HCT116 (cell line): Measurements from ENCODE around the gene SNX25. TPM values are rescaled to one million over a fixed set of nuclear protein-coding genes. Genes with fewer than 3 reads are reported as not detected.

Source experiments
- ATAC-seq: fragments of 200-7000 bp; cut with Tn5 transposase; 2 replicates; pipeline ENCODE4 v1.9.1; 2020; ENCODE audit warnings: mild to moderate bottlenecking, moderate library complexity
- BruUV-seq: library from RNA; stranded (reverse); fragments of 400-500 nt; replicated peaks from 2 replicates; lab custom pipeline; 2021; lab: Mats Ljungman, UMichigan
- CTCF ChIA-PET: fragments of 300-600 bp; sonication (Branson Sonifier 250); formaldehyde crosslinking; loops from one replicate; lab custom pipeline; 2021; ENCODE audit warnings: antibody characterized with exemption; lab: Charles Lee
- POLR2A ChIA-PET: fragments of 300-600, 350-600 bp; sonication (Branson Sonifier 250); formaldehyde crosslinking; loops from one replicate; lab custom pipeline; 2021; ENCODE audit warnings: antibody characterized with exemption; lab: Charles Lee
- RAD21 ChIA-PET, 2 experiments: fragments of 300-600 bp; sonication (Branson Sonifier 250); formaldehyde crosslinking; loops; one replicate each; lab custom pipeline; 2023; ENCODE audit warnings: low total read pairs in 2 of 2; ENCODE audit not compliant: uncharacterized antibody in 2 of 2, unreplicated experiment in 2 of 2, low non-redundant PET in 1 of 2; lab: Charles Lee
- DNase-seq: peaks from one replicate; pipeline ENCODE4 v3.0.0-alpha.2; 2010; ENCODE audit warnings: low read depth, low spot score
- H2AFZ ChIP-seq: fragments of 200-600 bp; shearing (Covaris generic), sonication (generic); 2 replicates; pipeline ENCODE4 v1.6.1; 2017; ENCODE audit warnings: low read depth, mixed run types, mixed read lengths, antibody characterized with exemption, low read length; ENCODE audit not compliant: poor library complexity, severe bottlenecking
- H3K27ac ChIP-seq: 2 replicates; pipeline ENCODE4 v1.5.1; 2012; ENCODE audit warnings: low read depth, low read length
- H3K27me3 ChIP-seq: fragments of 200-600 bp; sonication (generic); 2 replicates; pipeline ENCODE4 v1.6.1; 2016; ENCODE audit warnings: mixed run types, low read length, mixed read lengths; ENCODE audit not compliant: insufficient read depth
- H3K36me3 ChIP-seq, 2 experiments: fragments of 200-500 bp in 1 of 2; fragments of 200-600 bp in 1 of 2; sonication (Bioruptor generic) in 1 of 2; sonication (generic) in 1 of 2; 2 replicates each; pipeline versions ENCODE4 v1.5.1 to v1.6.1; 2014 to 2016; ENCODE audit warnings: low read length in 2 of 2, inconsistent platforms in 1 of 2, mixed read lengths in 1 of 2, mixed run types in 1 of 2; ENCODE audit not compliant: insufficient read depth in 2 of 2, control insufficient read depth in 1 of 2
- H3K4me1 ChIP-seq, 2 experiments: fragments of 200-600 bp in 1 of 2; sonication (generic) in 1 of 2; 2 replicates each; pipeline versions ENCODE4 v1.5.1 to v1.6.1; 2012 to 2017; ENCODE audit warnings: low read length in 2 of 2, inconsistent platforms in 1 of 2, mild to moderate bottlenecking in 1 of 2, mixed read lengths in 1 of 2, mixed run types in 1 of 2, moderate library complexity in 1 of 2; ENCODE audit not compliant: insufficient read depth in 2 of 2, control insufficient read depth in 1 of 2
- H3K4me2 ChIP-seq: fragments of 200-600 bp; sonication (generic); 2 replicates; pipeline ENCODE4 v1.6.1; 2017; ENCODE audit warnings: mixed run types, low read length, mixed read lengths
- H3K4me3 ChIP-seq, 2 experiments: fragments of 200-600 bp in 1 of 2; sonication (generic) in 1 of 2; replicated peaks in 1 of 2; 2 replicates each; pipeline ENCODE4 v1.5.1; 2011 to 2016; ENCODE audit warnings: low read length in 2 of 2, control low read depth in 1 of 2, low read depth in 1 of 2, mild to moderate bottlenecking in 1 of 2, mixed read lengths in 1 of 2, mixed run types in 1 of 2
- H3K79me2 ChIP-seq: fragments of 200-600 bp; sonication (generic); 2 replicates; pipeline ENCODE4 v1.6.1; 2017; ENCODE audit warnings: mild to moderate bottlenecking, mixed run types, low read length, moderate library complexity, mixed read lengths; ENCODE audit not compliant: insufficient read depth
- H3K9ac ChIP-seq: fragments of 200-600 bp; sonication (generic); 2 replicates; pipeline ENCODE4 v1.6.1; 2016; ENCODE audit warnings: low read length, mixed read lengths
- H3K9me2 ChIP-seq: fragments of 200-600 bp; sonication (generic), shearing (Covaris generic); 2 replicates; pipeline ENCODE4 v1.6.1; 2017; ENCODE audit warnings: mixed run types, mild to moderate bottlenecking, moderate library complexity; ENCODE audit not compliant: insufficient read depth
- H3K9me3 ChIP-seq, 2 experiments: fragments of 200-500 bp in 1 of 2; fragments of 200-600 bp in 1 of 2; sonication (Bioruptor generic) in 1 of 2; sonication (generic) in 1 of 2; 2 replicates each; pipeline ENCODE4 v1.6.1; 2014 to 2017; ENCODE audit warnings: low read length in 2 of 2, mixed read lengths in 2 of 2, inconsistent platforms in 1 of 2, low read depth in 1 of 2, mild to moderate bottlenecking in 1 of 2, mixed run types in 1 of 2, moderate library complexity in 1 of 2; ENCODE audit not compliant: control insufficient read depth in 1 of 2, insufficient read depth in 1 of 2
- H4K20me1 ChIP-seq: fragments of 200-600 bp; sonication (generic), shearing (Covaris generic); 2 replicates; pipeline ENCODE4 v1.6.1; 2017; ENCODE audit warnings: mixed run types, mild to moderate bottlenecking, moderate library complexity; ENCODE audit not compliant: insufficient read depth
- ATF3 ChIP-seq: IDR thresholded peaks from 2 replicates; pipeline ENCODE4 v1.6.1; 2012
- CBX3 ChIP-seq: IDR thresholded peaks from 2 replicates; pipeline ENCODE4 v1.6.1; 2012; ENCODE audit warnings: low read depth
- CEBPB ChIP-seq: IDR thresholded peaks from 2 replicates; pipeline ENCODE4 v1.6.1; 2012; ENCODE audit warnings: low read depth
- CTCF ChIP-seq, 3 experiments: fragments of 200-600 bp in 1 of 3; sonication (generic) in 1 of 3; IDR thresholded peaks in 2 of 3; conservative IDR thresholded peaks in 1 of 3; 2 replicates each; pipeline ENCODE4 v1.5.1; 2012 to 2017; ENCODE audit warnings: low read depth in 2 of 3, low read length in 2 of 3, antibody characterized with exemption in 1 of 3, borderline replicate concordance in 1 of 3, control low read depth in 1 of 3, mild to moderate bottlenecking in 1 of 3, mixed read lengths in 1 of 3, mixed run types in 1 of 3, moderate library complexity in 1 of 3; ENCODE audit not compliant: insufficient read depth in 1 of 3
- EGR1 ChIP-seq: IDR thresholded peaks from 2 replicates; pipeline ENCODE4 v1.6.1; 2012; ENCODE audit warnings: low read depth
- ELF1 ChIP-seq: IDR thresholded peaks from 2 replicates; pipeline ENCODE4 v1.6.1; 2012; ENCODE audit warnings: low read depth, borderline replicate concordance
- EZH2 ChIP-seq: fragments of 200-600 bp; sonication (generic); IDR thresholded peaks from 2 replicates; pipeline ENCODE4 v1.6.1; 2017; ENCODE audit warnings: antibody characterized with exemption, mixed run types
- EZH2phosphoT487 ChIP-seq: fragments of 200-600 bp; IDR thresholded peaks from 2 replicates; pipeline ENCODE4 v1.6.1; 2018; ENCODE audit warnings: antibody characterized with exemption, borderline replicate concordance
- FOSL1 ChIP-seq: IDR thresholded peaks from 2 replicates; pipeline ENCODE4 v1.6.1; 2012; ENCODE audit warnings: low read depth
- JUND ChIP-seq: IDR thresholded peaks from 2 replicates; pipeline ENCODE4 v1.6.1; 2012
- MAX ChIP-seq: IDR thresholded peaks from 2 replicates; pipeline ENCODE4 v1.6.1; 2012
- POLR2A ChIP-seq: IDR thresholded peaks from 2 replicates; pipeline ENCODE4 v1.7.0; 2011; ENCODE audit warnings: borderline replicate concordance; ENCODE audit not compliant: insufficient read depth, insufficient read length; ENCODE audit errors: extremely low read depth
- POLR2AphosphoS5 ChIP-seq: IDR thresholded peaks from 2 replicates; pipeline ENCODE4 v1.6.1; 2011; ENCODE audit warnings: mild to moderate bottlenecking, low read depth, low read length, moderate library complexity
- RAD21 ChIP-seq: IDR thresholded peaks from 2 replicates; pipeline ENCODE4 v1.6.1; 2012; ENCODE audit warnings: low read depth, mild to moderate bottlenecking
- REST ChIP-seq: IDR thresholded peaks from 2 replicates; pipeline ENCODE4 v1.6.1; 2012; ENCODE audit warnings: low read depth
- SIN3A ChIP-seq: IDR thresholded peaks from 2 replicates; pipeline ENCODE4 v1.6.1; 2012; ENCODE audit warnings: low read depth
- SP1 ChIP-seq: IDR thresholded peaks from 2 replicates; pipeline ENCODE4 v1.6.1; 2012; ENCODE audit warnings: low read depth
- SRF ChIP-seq: IDR thresholded peaks from 2 replicates; pipeline ENCODE4 v1.6.1; 2012; ENCODE audit warnings: low read depth
- TCF7L2 ChIP-seq: IDR thresholded peaks from 2 replicates; pipeline ENCODE4 v1.7.0; 2011; ENCODE audit warnings: borderline replicate concordance, inconsistent platforms; ENCODE audit not compliant: insufficient read depth, insufficient read length; ENCODE audit errors: extremely low read depth
- YY1 ChIP-seq: IDR thresholded peaks from 2 replicates; pipeline ENCODE4 v1.6.1; 2011; ENCODE audit warnings: low read length, low read depth, moderate library complexity, mild to moderate bottlenecking; ENCODE audit not compliant: insufficient replicate concordance; ENCODE audit errors: extremely low read depth
- ZFX ChIP-seq: fragments of 450-650 bp; IDR thresholded peaks from 2 replicates; pipeline ENCODE4 v1.6.1; 2017
- ZNF274 ChIP-seq: fragments of 200-500 bp; sonication (Bioruptor generic); IDR thresholded peaks from 2 replicates; pipeline ENCODE4 v1.6.1; 2014; ENCODE audit warnings: mild to moderate bottlenecking, low read depth, low read length, inconsistent platforms
- intact Hi-C: fragments of 100-400 bp; cut with micrococcal nuclease; formaldehyde crosslinking; loops from 2 replicates; pipeline ENCODE4 v1.10.0; 2022
- total RNA-seq: library from RNA; stranded (reverse); gene quantifications from one replicate; pipeline ENCODE4 v1.2.1, GENCODE V29; 2021; ENCODE audit not compliant: unreplicated experiment

Gene SNX25
- total RNA-seq, 1 experiment from 2014 or later, result 20.9 TPM

GRCh38 chr4:185194924-185195888, 14.2 kb upstream of the SNX25 start:
- H3K9me3 ChIP-seq, result no peaks in the 10 kb centered on the region
- peaks cover 3 to 10% of the 10 kb centered on the region in 2 experiments; a peak in 1 of 4 replicates for H3K36me3 ChIP-seq
- H3K79me2 ChIP-seq, result peaks cover 74% of the 10 kb centered on the region
- ATAC-seq (peak; percentile 66), DNase-seq (no peak)
- H3K9me2 ChIP-seq, result no peaks in the 10 kb centered on the region
- intact Hi-C loops, result no loop called here
- no TSS peak for BruUV-seq
- peak overlapping the region; percentile 57 for H3K9ac ChIP-seq
- peak overlapping the region; percentile 63 for H3K4me2 ChIP-seq
- H3K4me3 ChIP-seq, result no peak overlapping the region
- H3K27ac ChIP-seq, result peak overlapping the region; percentile 70; the same call in 1 of the 2 replicates
- ChIA-PET CTCF (no interaction called here), RAD21 (no interaction called here), POLR2A (interaction anchor here (1.1 kb wide), 1 partner anchor 9 kb away, joined by 4 read pairs; no protein-coding TSS in a partner anchor)
- peaks cover 5% of the 10 kb centered on the region; the same call in 1 of the 2 replicates for H4K20me1 ChIP-seq
- H3K27me3 ChIP-seq, result no peaks in the 10 kb centered on the region
- H2AFZ ChIP-seq, result no peak overlapping the region
- peaks cover 50 to 56% of the 10 kb centered on the region in 2 experiments for H3K4me1 ChIP-seq
- TF ChIP-seq FOSL1 (peak; percentile 72), CTCF (IDR thresholded peaks at IDR 0.05 in 2 of 3, conservative IDR thresholded peaks at IDR 0.05 in 1 of 3; ENCODE audit: borderline replicate concordance in 1 of 3, insufficient read depth in 1 of 3, low read depth in 2 of 3, low read length in 2 of 3) (no peak), SRF (no peak), YY1 (no peak), TCF7L2 (no peak), JUND (peak; percentile 72), POLR2AphosphoS5 (no peak), REST (no peak), ELF1 (no peak), ATF3 (no peak), CBX3 (0 out of 2 replicates have a peak, but pooled peaks have one; percentile 46), CEBPB (no peak), RAD21 (no peak), EZH2 (no peak), MAX (0 out of 2 replicates have a peak, but pooled peaks have one; percentile 15), ZFX (no peak), ZNF274 (no peak), SIN3A (no peak), EZH2phosphoT487 (no peak), EGR1 (no peak), SP1 (no peak), POLR2A (no peak)
